Keratinocyte (primary cell): ENCODE data around the gene TXNRD2. TPM values are rescaled to one million over a fixed set of nuclear protein-coding genes. Genes with fewer than 3 reads are reported as not detected.

Experiments
- DNase-seq: peaks from one replicate; pipeline ENCODE4 v3.0.0-alpha.2; 2011; ENCODE audit warnings: low read depth, missing footprints, low spot score
- FAIRE-seq: peaks from 2 replicates; lab custom pipeline; 2011; peaks lifted over from hg19 to GRCh38; lab: Jason Lieb, UNC
- H2AFZ ChIP-seq: 2 replicates; pipeline ENCODE4 v1.6.0; 2012; ENCODE audit warnings: low read length, control low read depth, inconsistent platforms; ENCODE audit not compliant: control insufficient read depth
- H3K27ac ChIP-seq: 2 replicates; pipeline ENCODE4 v1.5.1; 2011; ENCODE audit warnings: low read length; ENCODE audit not compliant: control insufficient read depth, insufficient read depth
- H3K27me3 ChIP-seq: 3 replicates; pipeline ENCODE4 v1.6.0; 2011; ENCODE audit warnings: low read length; ENCODE audit not compliant: control insufficient read depth, insufficient read depth; ENCODE audit errors: extremely low read depth
- H3K36me3 ChIP-seq, 2 experiments: 2 replicates in 1 of 2; 3 replicates in 1 of 2; pipeline ENCODE4 v1.5.1; 2011; ENCODE audit warnings: low read length in 2 of 2, mild to moderate bottlenecking in 1 of 2; ENCODE audit not compliant: control insufficient read depth in 2 of 2, insufficient read depth in 2 of 2; ENCODE audit errors: extremely low read depth in 1 of 2
- H3K4me1 ChIP-seq: 3 replicates; pipeline ENCODE4 v1.5.1; 2011; ENCODE audit warnings: low read length; ENCODE audit not compliant: control insufficient read depth, insufficient read depth; ENCODE audit errors: extremely low read depth
- H3K4me2 ChIP-seq: 3 replicates; pipeline ENCODE4 v1.6.0; 2011; ENCODE audit warnings: low read depth, low read length; ENCODE audit not compliant: control insufficient read depth, insufficient read depth; ENCODE audit errors: extremely low read depth
- H3K4me3 ChIP-seq, 3 experiments: fragments of 200-600 bp in 1 of 3; sonication (generic) in 1 of 3; 2 replicates in 2 of 3; 3 replicates in 1 of 3; pipeline ENCODE4 v1.5.1; 2011 to 2016; ENCODE audit warnings: low read length in 3 of 3, mild to moderate bottlenecking in 3 of 3, control low read depth in 2 of 3, inconsistent platforms in 1 of 3, low read depth in 1 of 3, mixed read lengths in 1 of 3, mixed run types in 1 of 3, moderate library complexity in 1 of 3; ENCODE audit not compliant: control insufficient read depth in 2 of 3, insufficient read depth in 2 of 3; ENCODE audit errors: extremely low read depth in 1 of 3
- H3K79me2 ChIP-seq: 2 replicates; pipeline ENCODE4 v1.6.0; 2012; ENCODE audit warnings: low read length; ENCODE audit not compliant: control insufficient read depth, insufficient read depth
- H3K9ac ChIP-seq: 3 replicates; pipeline ENCODE4 v1.6.0; 2011; ENCODE audit warnings: low read length; ENCODE audit not compliant: control insufficient read depth, insufficient read depth; ENCODE audit errors: extremely low read depth
- H3K9me1 ChIP-seq: 3 replicates; pipeline ENCODE4 v1.6.0; 2011; ENCODE audit warnings: low read length; ENCODE audit not compliant: control insufficient read depth, insufficient read depth; ENCODE audit errors: extremely low read depth
- H3K9me3 ChIP-seq: 2 replicates; pipeline ENCODE4 v1.5.1; 2012; ENCODE audit warnings: low read depth, low read length; ENCODE audit not compliant: control insufficient read depth
- H4K20me1 ChIP-seq: 3 replicates; pipeline ENCODE4 v1.6.0; 2011; ENCODE audit warnings: low read length; ENCODE audit not compliant: control insufficient read depth, insufficient read depth; ENCODE audit errors: extremely low read depth
- EZH2 ChIP-seq: IDR thresholded peaks from one replicate; pipeline ENCODE4 v1.6.1; 2012; ENCODE audit warnings: inconsistent platforms, mild to moderate bottlenecking, low read length, moderate library complexity
- dilution Hi-C: fragments of 300-500 bp; cut with MboI; formaldehyde crosslinking; loops from one replicate; pipeline ENCODE4 v1.7.0; 2020; ENCODE audit warnings: low sequenced_read_pairs; ENCODE audit not compliant: extremely low pct_ligation_motif_present
- polyA plus RNA-seq, 5 experiments: library from polyadenylated mRNA; depleted of rRNA in 3 of 5; stranded (reverse) in 3 of 5; stranded (forward) in 1 of 5; unstranded in 1 of 5; fragments of >200 nt; gene quantifications; 1 replicate in 1 of 5; 2 replicates in 3 of 5; 3 replicates in 1 of 5; pipeline versions ENCODE4 v1.2.1 to v1.2.3, GENCODE V29; 2011 to 2012; ENCODE audit warnings: missing spikeins in 2 of 5, low read depth in 1 of 5, low replicate concordance in 1 of 5
- TF ChIP-seq, protein P1 (sequence below), 3 experiments: IDR thresholded peaks in 1 of 3; conservative IDR thresholded peaks in 1 of 3; optimal IDR thresholded peaks in 1 of 3; 2 replicates in 2 of 3; 3 replicates in 1 of 3; pipeline versions ENCODE3 to v1.5.1; 2011; ENCODE audit warnings: low read length in 3 of 3, mild to moderate bottlenecking in 3 of 3, moderate library complexity in 2 of 3, control low read depth in 1 of 3, inconsistent platforms in 1 of 3; ENCODE audit not compliant: insufficient read depth in 2 of 3; ENCODE audit errors: extremely low read depth in 1 of 3

TXNRD2 gene
- polyA plus RNA-seq, 1 donor (not counting 4 experiments of a cell fraction or from before 2014, with no cell fraction given), result 16.0 TPM

GRCh38 chr22:19976671-19977070 lies 35.1 kb upstream of the TXNRD2 start:
- Histone ChIP-seq H4K20me1 (peaks cover 5% of the 10 kb centered on the region), H3K4me3 (no peak overlapping the region), H3K27me3 (no peaks in the 10 kb centered on the region), H3K9me3 (no peaks in the 10 kb centered on the region), H3K4me2 (no peak overlapping the region), H3K36me3 (peaks cover 0 to 8% of the 10 kb centered on the region in 2 experiments), H3K9ac (no peak overlapping the region), H3K27ac (no peak overlapping the region), H3K79me2 (no peaks in the 10 kb centered on the region), H3K9me1 (peaks cover 3% of the 10 kb centered on the region), H2AFZ (no peak overlapping the region), H3K4me1 (peaks cover 18% of the 10 kb centered on the region)
- TF ChIP-seq EZH2, result no peak
- TF ChIP-seq, protein P1, sequence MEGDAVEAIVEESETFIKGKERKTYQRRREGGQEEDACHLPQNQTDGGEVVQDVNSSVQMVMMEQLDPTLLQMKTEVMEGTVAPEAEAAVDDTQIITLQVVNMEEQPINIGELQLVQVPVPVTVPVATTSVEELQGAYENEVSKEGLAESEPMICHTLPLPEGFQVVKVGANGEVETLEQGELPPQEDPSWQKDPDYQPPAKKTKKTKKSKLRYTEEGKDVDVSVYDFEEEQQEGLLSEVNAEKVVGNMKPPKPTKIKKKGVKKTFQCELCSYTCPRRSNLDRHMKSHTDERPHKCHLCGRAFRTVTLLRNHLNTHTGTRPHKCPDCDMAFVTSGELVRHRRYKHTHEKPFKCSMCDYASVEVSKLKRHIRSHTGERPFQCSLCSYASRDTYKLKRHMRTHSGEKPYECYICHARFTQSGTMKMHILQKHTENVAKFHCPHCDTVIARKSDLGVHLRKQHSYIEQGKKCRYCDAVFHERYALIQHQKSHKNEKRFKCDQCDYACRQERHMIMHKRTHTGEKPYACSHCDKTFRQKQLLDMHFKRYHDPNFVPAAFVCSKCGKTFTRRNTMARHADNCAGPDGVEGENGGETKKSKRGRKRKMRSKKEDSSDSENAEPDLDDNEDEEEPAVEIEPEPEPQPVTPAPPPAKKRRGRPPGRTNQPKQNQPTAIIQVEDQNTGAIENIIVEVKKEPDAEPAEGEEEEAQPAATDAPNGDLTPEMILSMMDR (optimal IDR thresholded peaks at IDR 0.05 in 1 of 3, IDR thresholded peaks at IDR 0.05 in 1 of 3, conservative IDR thresholded peaks at IDR 0.05 in 1 of 3; ENCODE audit: extremely low read depth in 1 of 3, insufficient read depth in 2 of 3, low read length in 3 of 3), result no peak
- dilution Hi-C loops, result no loop called here
- DNase-seq, result no peak
- FAIRE-seq, result no peak

DNA sequence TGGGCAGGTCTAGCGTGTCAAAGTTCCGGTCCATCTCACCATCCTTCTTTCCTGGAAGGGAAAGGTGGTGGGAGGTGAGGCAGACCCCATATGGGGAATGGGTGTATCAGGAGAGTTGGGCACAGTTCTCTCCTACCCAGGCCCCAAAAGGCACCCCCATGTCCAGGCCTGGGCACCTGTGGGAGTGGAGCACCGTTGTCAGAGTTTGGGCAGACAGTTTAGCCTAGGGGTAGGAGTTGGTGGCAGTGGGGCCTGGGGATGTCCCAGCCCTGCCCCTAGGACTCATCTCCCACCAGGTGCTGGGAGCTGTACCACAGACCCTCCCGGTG lies 34.1 kb upstream of the TXNRD2 start:
- no peak overlapping the region for H3K4me3 ChIP-seq
- H3K79me2 ChIP-seq, result no peaks in the 10 kb centered on the region
- no peaks in the 10 kb centered on the region for H3K27me3 ChIP-seq
- no peaks in the 10 kb centered on the region for H3K9me3 ChIP-seq
- dilution Hi-C loops, result no loop called here
- H3K4me1 ChIP-seq, result peaks cover 18% of the 10 kb centered on the region
- no peak for DNase-seq
- H4K20me1 ChIP-seq, result peaks cover 5% of the 10 kb centered on the region
- no peak overlapping the region for H3K4me2 ChIP-seq
- FAIRE-seq, result no peak
- no peak overlapping the region for H2AFZ ChIP-seq
- H3K27ac ChIP-seq, result no peak overlapping the region
- peaks cover 7 to 8% of the 10 kb centered on the region in 2 experiments for H3K36me3 ChIP-seq
- H3K9ac ChIP-seq, result no peak overlapping the region
- peaks cover 3% of the 10 kb centered on the region for H3K9me1 ChIP-seq
- TF ChIP-seq, protein P1 (optimal IDR thresholded peaks at IDR 0.05 in 1 of 3, IDR thresholded peaks at IDR 0.05 in 1 of 3, conservative IDR thresholded peaks at IDR 0.05 in 1 of 3; ENCODE audit: extremely low read depth in 1 of 3, insufficient read depth in 2 of 3, low read length in 3 of 3), result no peak
- TF ChIP-seq EZH2, result no peak
